Ishikawa (cell line): ENCODE measurements around the gene SPESP1.

Experiments
- CEBPB ChIP-seq: IDR thresholded peaks from 2 replicates; pipeline ENCODE4 v1.6.1; 2012
- CREB1 ChIP-seq: IDR thresholded peaks from 2 replicates; pipeline ENCODE4 v1.6.1; 2012; ENCODE audit warnings: low read depth
- EGR1 ChIP-seq: IDR thresholded peaks from 2 replicates; pipeline ENCODE4 v1.6.1; 2012
- EP300 ChIP-seq: IDR thresholded peaks from 2 replicates; pipeline ENCODE4 v1.6.1; 2012; ENCODE audit warnings: borderline replicate concordance
- FOXM1 ChIP-seq: IDR thresholded peaks from 2 replicates; pipeline ENCODE4 v1.6.1; 2012; ENCODE audit warnings: low read depth, borderline replicate concordance
- NFIC ChIP-seq: IDR thresholded peaks from 2 replicates; pipeline ENCODE4 v1.6.1; 2012
- RAD21 ChIP-seq: IDR thresholded peaks from 2 replicates; pipeline ENCODE4 v1.6.1; 2012; ENCODE audit warnings: low read depth
- TAF1 ChIP-seq: IDR thresholded peaks from 2 replicates; pipeline ENCODE4 v1.6.1; 2012; ENCODE audit warnings: low read depth, mild to moderate bottlenecking
- TCF12 ChIP-seq: IDR thresholded peaks from 2 replicates; pipeline ENCODE4 v1.6.1; 2012; ENCODE audit warnings: low read depth
- TEAD4 ChIP-seq: IDR thresholded peaks from 2 replicates; pipeline ENCODE4 v1.6.1; 2012
- YY1 ChIP-seq: IDR thresholded peaks from 2 replicates; pipeline ENCODE4 v1.6.1; 2012; ENCODE audit warnings: low read depth
- ZBTB7A ChIP-seq: IDR thresholded peaks from 2 replicates; pipeline ENCODE4 v1.6.1; 2012; ENCODE audit warnings: low read depth
- TF ChIP-seq, protein P1 (sequence below): IDR thresholded peaks from 2 replicates; pipeline ENCODE4 v1.6.1; 2012; ENCODE audit warnings: low read depth, mild to moderate bottlenecking
- TF ChIP-seq, protein P2 (sequence below): IDR thresholded peaks from 2 replicates; pipeline ENCODE4 v1.6.1; 2012
- TF ChIP-seq, protein P3 (sequence below): IDR thresholded peaks from 2 replicates; pipeline ENCODE4 v1.6.1; 2012

The SPESP1 gene

DNA sequence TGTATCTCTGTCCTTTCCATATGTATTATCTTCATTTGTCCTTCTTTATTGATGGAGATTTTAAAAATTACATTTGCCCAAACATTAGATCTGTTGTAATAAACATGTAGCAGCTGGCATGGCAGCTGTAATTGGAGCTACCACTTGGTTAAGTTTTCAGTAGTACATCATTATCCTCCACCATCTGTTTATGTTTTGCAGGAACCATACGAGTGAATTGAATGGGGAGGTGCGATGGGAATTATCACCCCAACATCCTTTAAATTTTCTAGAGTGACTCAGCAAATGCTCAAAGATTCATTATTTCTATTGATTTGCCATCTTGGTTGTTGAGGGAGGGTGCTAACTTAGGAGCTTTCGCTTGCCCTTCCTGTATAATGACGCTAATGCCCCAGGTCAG is 51.6 kb downstream of the SPESP1 start:
- TF ChIP-seq YY1 = no peak
- TF ChIP-seq, protein P1, sequence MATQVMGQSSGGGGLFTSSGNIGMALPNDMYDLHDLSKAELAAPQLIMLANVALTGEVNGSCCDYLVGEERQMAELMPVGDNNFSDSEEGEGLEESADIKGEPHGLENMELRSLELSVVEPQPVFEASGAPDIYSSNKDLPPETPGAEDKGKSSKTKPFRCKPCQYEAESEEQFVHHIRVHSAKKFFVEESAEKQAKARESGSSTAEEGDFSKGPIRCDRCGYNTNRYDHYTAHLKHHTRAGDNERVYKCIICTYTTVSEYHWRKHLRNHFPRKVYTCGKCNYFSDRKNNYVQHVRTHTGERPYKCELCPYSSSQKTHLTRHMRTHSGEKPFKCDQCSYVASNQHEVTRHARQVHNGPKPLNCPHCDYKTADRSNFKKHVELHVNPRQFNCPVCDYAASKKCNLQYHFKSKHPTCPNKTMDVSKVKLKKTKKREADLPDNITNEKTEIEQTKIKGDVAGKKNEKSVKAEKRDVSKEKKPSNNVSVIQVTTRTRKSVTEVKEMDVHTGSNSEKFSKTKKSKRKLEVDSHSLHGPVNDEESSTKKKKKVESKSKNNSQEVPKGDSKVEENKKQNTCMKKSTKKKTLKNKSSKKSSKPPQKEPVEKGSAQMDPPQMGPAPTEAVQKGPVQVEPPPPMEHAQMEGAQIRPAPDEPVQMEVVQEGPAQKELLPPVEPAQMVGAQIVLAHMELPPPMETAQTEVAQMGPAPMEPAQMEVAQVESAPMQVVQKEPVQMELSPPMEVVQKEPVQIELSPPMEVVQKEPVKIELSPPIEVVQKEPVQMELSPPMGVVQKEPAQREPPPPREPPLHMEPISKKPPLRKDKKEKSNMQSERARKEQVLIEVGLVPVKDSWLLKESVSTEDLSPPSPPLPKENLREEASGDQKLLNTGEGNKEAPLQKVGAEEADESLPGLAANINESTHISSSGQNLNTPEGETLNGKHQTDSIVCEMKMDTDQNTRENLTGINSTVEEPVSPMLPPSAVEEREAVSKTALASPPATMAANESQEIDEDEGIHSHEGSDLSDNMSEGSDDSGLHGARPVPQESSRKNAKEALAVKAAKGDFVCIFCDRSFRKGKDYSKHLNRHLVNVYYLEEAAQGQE = no peak
- TF ChIP-seq CEBPB = no peak
- no peak for TF ChIP-seq FOXM1
- no peak for TF ChIP-seq TEAD4
- TF ChIP-seq, protein P2, sequence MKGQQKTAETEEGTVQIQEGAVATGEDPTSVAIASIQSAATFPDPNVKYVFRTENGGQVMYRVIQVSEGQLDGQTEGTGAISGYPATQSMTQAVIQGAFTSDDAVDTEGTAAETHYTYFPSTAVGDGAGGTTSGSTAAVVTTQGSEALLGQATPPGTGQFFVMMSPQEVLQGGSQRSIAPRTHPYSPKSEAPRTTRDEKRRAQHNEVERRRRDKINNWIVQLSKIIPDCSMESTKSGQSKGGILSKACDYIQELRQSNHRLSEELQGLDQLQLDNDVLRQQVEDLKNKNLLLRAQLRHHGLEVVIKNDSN = no peak
- TF ChIP-seq NFIC = no peak
- TF ChIP-seq EP300 = no peak
- TF ChIP-seq CREB1 = no peak
- no peak for TF ChIP-seq ZBTB7A

DNA sequence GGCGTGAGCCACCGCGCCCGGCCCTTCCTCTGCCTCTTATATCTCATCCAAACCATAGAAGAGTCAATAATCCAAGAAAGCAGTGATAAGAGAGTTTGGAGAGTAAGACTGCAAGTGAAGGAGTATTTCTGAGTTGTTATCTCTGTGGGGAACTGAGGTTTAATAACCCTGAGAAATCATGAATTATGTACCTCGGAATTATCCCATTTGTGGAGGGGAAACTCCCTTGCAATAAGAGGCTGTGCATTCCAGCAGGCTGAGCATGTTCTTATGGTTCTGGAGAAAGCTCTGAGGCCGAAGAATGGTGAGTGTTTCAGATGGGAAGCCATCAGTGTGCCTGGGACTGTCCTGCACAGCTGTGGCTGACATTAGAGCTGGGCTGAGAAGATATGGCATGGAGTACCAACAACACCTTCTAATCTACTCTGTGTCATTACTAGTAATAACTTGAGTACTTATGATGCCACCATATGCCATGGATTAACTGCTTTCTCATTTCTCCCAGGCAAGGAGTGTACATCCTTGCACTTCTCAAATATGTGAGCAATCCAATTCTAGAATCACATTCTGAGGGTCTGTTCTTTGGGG is 52.7 kb downstream of the SPESP1 start:
- no peak for TF ChIP-seq YY1
- no peak for TF ChIP-seq EP300
- no peak for TF ChIP-seq ZBTB7A
- no peak for TF ChIP-seq TEAD4
- no peak for TF ChIP-seq TAF1
- TF ChIP-seq, protein P2 = no peak

DNA sequence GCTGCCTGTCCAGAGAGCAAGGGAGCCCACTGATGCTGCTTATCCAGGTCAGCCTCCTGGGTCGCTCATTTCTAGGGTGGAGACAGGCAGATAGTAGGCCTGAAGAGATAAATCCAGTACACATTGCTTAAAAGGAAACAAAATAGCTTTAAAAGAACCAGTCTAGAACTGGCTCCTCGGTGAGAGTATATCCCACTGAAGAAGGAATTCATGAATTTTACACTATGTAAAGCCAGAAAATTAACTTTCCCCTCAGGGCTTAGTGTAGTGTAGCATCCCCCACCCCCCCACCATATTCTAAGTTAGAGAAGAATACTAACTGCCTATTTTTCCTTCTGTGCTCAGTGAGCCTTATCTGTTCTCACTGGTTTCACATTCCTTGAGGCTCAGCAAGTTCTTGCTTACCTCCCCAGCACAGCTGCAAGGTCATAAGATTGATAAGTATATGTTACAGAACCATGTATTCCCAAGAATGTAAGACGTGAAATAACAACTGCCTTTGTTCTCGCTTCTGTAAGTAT is 53.7 kb downstream of the SPESP1 start:
- TF ChIP-seq EP300 (no peak), CREB1 (no peak), ZBTB7A (no peak), TEAD4 (no peak), RAD21 (no peak), TCF12 (no peak), FOXM1 (no peak), EGR1 (no peak), NFIC (no peak), TAF1 (no peak), CEBPB (no peak)
- TF ChIP-seq, protein P1 = no peak
- TF ChIP-seq, protein P2 = no peak

DNA sequence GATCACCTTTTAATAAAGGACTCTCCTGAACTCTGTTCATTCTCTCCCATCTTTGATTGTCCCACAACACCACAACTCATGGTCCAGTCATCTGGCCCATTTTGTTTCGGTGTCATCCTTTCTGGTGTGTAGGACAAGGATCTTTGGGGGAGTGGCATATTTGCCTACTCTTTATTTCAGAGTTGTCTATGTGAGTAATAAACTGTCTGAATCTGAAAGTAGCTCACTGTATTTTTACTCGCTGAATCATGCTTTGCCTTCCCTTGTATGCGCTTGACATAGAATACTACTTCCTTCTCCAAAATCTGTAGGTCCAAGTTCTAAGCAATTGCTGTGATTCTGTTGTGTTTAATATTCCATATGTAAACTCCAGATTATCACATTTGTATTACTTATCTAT is 54.3 kb downstream of the SPESP1 start:
- TF ChIP-seq YY1 (no peak), TEAD4 (no peak), TAF1 (no peak), CEBPB (no peak), FOXM1 (no peak), EP300 (no peak), TCF12 (no peak), ZBTB7A (no peak), RAD21 (no peak), CREB1 (no peak), NFIC (no peak), EGR1 (no peak)
- TF ChIP-seq, protein P1 = no peak
- TF ChIP-seq, protein P2 = no peak
- TF ChIP-seq, protein P3, sequence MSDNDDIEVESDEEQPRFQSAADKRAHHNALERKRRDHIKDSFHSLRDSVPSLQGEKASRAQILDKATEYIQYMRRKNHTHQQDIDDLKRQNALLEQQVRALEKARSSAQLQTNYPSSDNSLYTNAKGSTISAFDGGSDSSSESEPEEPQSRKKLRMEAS = no peak
